Smooth muscle cell (in vitro differentiated cells): Measurements from ENCODE around the gene MKX. TPM values are rescaled to one million over a fixed set of nuclear protein-coding genes. Genes with fewer than 3 reads are reported as not detected.
"Not testable (repeated sequence)": the region's sequence is repeated elsewhere in the genome, so short reads cannot be mapped to it uniquely, and the experiment has no call there.

Source experiments
- DNase-seq: peaks from one replicate; lab custom pipeline; 2025; ENCODE audit not compliant: unreplicated experiment; lab: John Stamatoyannopoulos, UW
- H2AFZ ChIP-seq: fragments of 200-600 bp; sonication (generic); 2 replicates; pipeline ENCODE4 v1.6.0; 2016; ENCODE audit warnings: antibody characterized with exemption, low read depth, mild to moderate bottlenecking
- H3F3A ChIP-seq: fragments of 200-600 bp; sonication (generic); 2 replicates; pipeline ENCODE4 v1.6.0; 2017; ENCODE audit warnings: antibody characterized with exemption, low read depth
- H3K27ac ChIP-seq: fragments of 200-600 bp; sonication (generic); 2 replicates; pipeline ENCODE4 v1.5.1; 2016; ENCODE audit warnings: low read depth, mild to moderate bottlenecking
- H3K27me3 ChIP-seq: fragments of 200-600 bp; sonication (generic); 2 replicates; pipeline ENCODE4 v1.6.1; 2016; ENCODE audit warnings: low read depth, mild to moderate bottlenecking
- H3K36me3 ChIP-seq: fragments of 200-600 bp; sonication (generic); 2 replicates; pipeline ENCODE4 v1.5.1; 2016; ENCODE audit warnings: low read depth
- H3K4me1 ChIP-seq: fragments of 200-600 bp; sonication (generic); 2 replicates; pipeline ENCODE4 v1.5.1; 2016; ENCODE audit warnings: low read depth
- H3K4me2 ChIP-seq: fragments of 200-600 bp; sonication (generic); 2 replicates; pipeline ENCODE4 v1.6.0; 2016; ENCODE audit warnings: mild to moderate bottlenecking
- H3K4me3 ChIP-seq: fragments of 200-600 bp; sonication (generic); 2 replicates; pipeline ENCODE4 v1.5.1; 2016; ENCODE audit warnings: mild to moderate bottlenecking
- H3K79me2 ChIP-seq: fragments of 200-600 bp; sonication (generic); 2 replicates; pipeline ENCODE4 v1.6.0; 2016; ENCODE audit warnings: low read depth, mild to moderate bottlenecking
- H3K9ac ChIP-seq: fragments of 200-600 bp; sonication (generic); 2 replicates; pipeline ENCODE4 v1.6.0; 2016; ENCODE audit warnings: low read depth
- H3K9me3 ChIP-seq: fragments of 200-600 bp; sonication (generic); replicated peaks from 2 replicates; pipeline ENCODE4 v1.5.1; 2016; ENCODE audit warnings: low read depth
- H4K20me1 ChIP-seq: fragments of 200-600 bp; sonication (generic); 2 replicates; pipeline ENCODE4 v1.6.0; 2016; ENCODE audit warnings: low read depth
- CTCF ChIP-seq: fragments of 200-600 bp; sonication (generic); IDR thresholded peaks from 2 replicates; pipeline ENCODE4 v1.5.1; 2017; ENCODE audit warnings: borderline replicate concordance, mild to moderate bottlenecking, antibody characterized with exemption; ENCODE audit not compliant: insufficient read depth, poor library complexity, severe bottlenecking
- WGBS: methylation state at CpG from one replicate; pipeline ENCODE4 v1.1.7; 2016; ENCODE audit warnings: low lambda C conversion rate; 5-methylcytosine and 5-hydroxymethylcytosine counted together
- polyA plus RNA-seq: library from polyadenylated mRNA; unstranded; fragments of >200 nt; fragmentation: Nextera tagmentation; extraction: Ambion mirVana; gene quantifications from 2 replicates; pipeline ENCODE4 v1.2.1, GENCODE V29; 2016
- total RNA-seq: library from RNA; depleted of rRNA; stranded (reverse); fragments of >200 nt; gene quantifications from 2 replicates; pipeline ENCODE4 v1.2.3, GENCODE V29; 2014

The MKX gene
- total and polyA plus RNA-seq, 2 experiments from 2014 or later = 0.04 TPM; not detected in 1

GRCh38 chr10:27687326-27687725 lies 58.3 kb downstream of the MKX start:
- no peaks in the 10 kb centered on the region for H4K20me1 ChIP-seq
- H3K4me1 ChIP-seq = no peaks in the 10 kb centered on the region
- no peaks in the 10 kb centered on the region for H3F3A ChIP-seq
- WGBS = 60% methylated on average over 6 of the region's 6 CpGs
- peak overlapping the region; percentile 52 for H3K4me2 ChIP-seq
- H3K27me3 ChIP-seq = no peaks in the 10 kb centered on the region
- H3K27ac ChIP-seq = no peak overlapping the region
- TF ChIP-seq CTCF = no peak
- H3K36me3 ChIP-seq = no peaks in the 10 kb centered on the region
- no peak overlapping the region for H3K9ac ChIP-seq
- no peaks in the 10 kb centered on the region for H3K9me3 ChIP-seq
- H3K4me3 ChIP-seq = no peak overlapping the region
- no peak overlapping the region for H2AFZ ChIP-seq
- no peaks in the 10 kb centered on the region for H3K79me2 ChIP-seq
- DNase-seq = no peak

- DNase-seq = no peak
- Histone ChIP-seq H3K4me3 (no peak overlapping the region), H3K4me2 (no peak overlapping the region), H3K27me3 (no peaks in the 10 kb centered on the region), H4K20me1 (no peaks in the 10 kb centered on the region), H3K9me3 (no peaks in the 10 kb centered on the region), H3K79me2 (no peaks in the 10 kb centered on the region), H2AFZ (no peak overlapping the region), H3K9ac (no peak overlapping the region), H3K36me3 (no peaks in the 10 kb centered on the region), H3K4me1 (no peaks in the 10 kb centered on the region), H3F3A (no peaks in the 10 kb centered on the region), H3K27ac (no peak overlapping the region)
- WGBS = 82% methylated on average over 8 of the region's 8 CpGs
- no peak for TF ChIP-seq CTCF
Observed at GRCh38 chr10:27685681-27686080, 59.9 kb downstream of the MKX start.

- H3K36me3 ChIP-seq = no peaks in the 10 kb centered on the region
- TF ChIP-seq CTCF = no peak
- DNase-seq = no peak
- no peak overlapping the region for H3K4me2 ChIP-seq
- no peak overlapping the region for H3K4me3 ChIP-seq
- no peak overlapping the region for H3K27ac ChIP-seq
- no peaks in the 10 kb centered on the region for H4K20me1 ChIP-seq
- H3K27me3 ChIP-seq = no peaks in the 10 kb centered on the region
- no peaks in the 10 kb centered on the region for H3F3A ChIP-seq
- 90% methylated on average over 6 of the region's 6 CpGs for WGBS
- H3K79me2 ChIP-seq = no peaks in the 10 kb centered on the region
- H3K4me1 ChIP-seq = no peaks in the 10 kb centered on the region
- no peaks in the 10 kb centered on the region for H3K9me3 ChIP-seq
- no peak overlapping the region for H3K9ac ChIP-seq
- H2AFZ ChIP-seq = no peak overlapping the region
Observed at GRCh38 chr10:27683226-27683625, 62.4 kb downstream of the MKX start.

- whole genome bisulfite sequencing = 74% methylated on average over 3 of the region's 3 CpGs
Observed at GRCh38 chr10:27681795-27682194, 63.8 kb downstream of the MKX start.

More at GRCh38 chr10:27681795-27682194, 63.8 kb downstream of the MKX start:
- H3F3A ChIP-seq, H3K4me3 ChIP-seq, H4K20me1 ChIP-seq, H3K27ac ChIP-seq, H3K4me2 ChIP-seq, H3K4me1 ChIP-seq, H2AFZ ChIP-seq, H3K9ac ChIP-seq, H3K36me3 ChIP-seq, DNase-seq, H3K27me3 ChIP-seq, H3K79me2 ChIP-seq, H3K9me3 ChIP-seq: not testable (repeated sequence)
